Heart right ventricle (tissue), 16 donors: ENCODE measurements around the gene WDR20. TPM values are rescaled to one million over a fixed set of nuclear protein-coding genes. Genes with fewer than 3 reads are reported as not detected.
"Not testable (repeated sequence)": the region's sequence is repeated elsewhere in the genome, so short reads cannot be mapped to it uniquely, and the experiment has no call there.

Experiments used
- ATAC-seq, 8 donors: fragments of 200-7000 bp; cut with Tn5 transposase; one replicate each; pipeline ENCODE4 v1.9.1; 2020; ENCODE audit warnings: mild to moderate bottlenecking in 8 of 8, moderate library complexity in 8 of 8, moderate number of reproducible peaks in 1 of 8
- DNase-seq, 2 donors: peaks; one replicate each; pipeline ENCODE4 v3.0.0-alpha.2; 2020
- H3K27ac ChIP-seq, 10 donors: fragments of 200-600 bp; sonication (generic) in 2 of 10; one replicate each; pipeline versions ENCODE4 v1.5.0 to v1.8.0; 2020 to 2022; ENCODE audit warnings: mild to moderate bottlenecking in 3 of 10
- H3K27me3 ChIP-seq, 7 donors: fragments of 200-600 bp; one replicate each; pipeline ENCODE4 v1.8.0; 2021 to 2022; ENCODE audit warnings: mild to moderate bottlenecking in 2 of 7
- H3K36me3 ChIP-seq, 9 donors: fragments of 200-600 bp; sonication (generic) in 1 of 9; one replicate each; pipeline versions ENCODE4 v1.5.0 to v1.8.0; 2020 to 2022; ENCODE audit warnings: mild to moderate bottlenecking in 2 of 9
- H3K4me1 ChIP-seq, 9 donors: fragments of 200-600 bp; sonication (generic) in 1 of 9; one replicate each; pipeline versions ENCODE4 v1.5.0 to v1.8.0; 2020 to 2022; ENCODE audit warnings: mild to moderate bottlenecking in 4 of 9
- H3K4me3 ChIP-seq, 10 donors: fragments of 200-600 bp; sonication (generic) in 2 of 10; one replicate each; pipeline versions ENCODE4 v1.5.0 to v1.8.0; 2020 to 2022; ENCODE audit warnings: mild to moderate bottlenecking in 7 of 10, moderate library complexity in 2 of 10
- H3K9me3 ChIP-seq, 11 donors: fragments of 200-600 bp in 10 of 11; sonication (generic) in 2 of 11; one replicate each; pipeline versions ENCODE4 v1.5.0 to v1.8.0; 2013 to 2022; ENCODE audit warnings: mild to moderate bottlenecking in 2 of 11, control low read depth in 1 of 11, moderate library complexity in 1 of 11
- CTCF ChIP-seq, 9 donors: fragments of 200-600 bp; sonication (generic) in 2 of 9; IDR thresholded peaks; one replicate each; pipeline versions ENCODE4 v1.5.0 to v1.8.0; 2021 to 2022; ENCODE audit warnings: antibody characterized with exemption in 9 of 9, mild to moderate bottlenecking in 5 of 9, moderate library complexity in 1 of 9
- WGBS, 2 donors: extraction: QIAGEN DNeasy Blood & Tissue Kit; methylation state at CpG; one replicate each; pipeline ENCODE4 v1.1.7; 2013; ENCODE audit warnings: inconsistent platforms in 1 of 2; 5-methylcytosine and 5-hydroxymethylcytosine counted together
- intact Hi-C, 10 donors: fragments of 100-400 bp; cut with DNase I; formaldehyde crosslinking; loops; one replicate each; pipeline versions ENCODE4 v1.11.1 to v1.14.2; 2022
- polyA plus RNA-seq, 2 donors: library from polyadenylated mRNA; stranded (reverse); fragments of 200-250 nt; gene quantifications; one replicate each; pipeline ENCODE4 v1.2.3, GENCODE V29; 2013
- total RNA-seq, 10 donors: library from RNA; stranded (reverse); fragmentation: NEBNext Ultra II Directional in 3 of 10; extraction: Animal tissue kit (Norgen Biotek cat#: 25700) in 3 of 10; gene quantifications; one replicate each; pipeline versions ENCODE4 v1.2.1 to v1.2.4, GENCODE V29; 2021 to 2023
- donor health status: Arrhythmogenic right ventricular cardiomyopathy.
- donor health status: ischemic (EF 13 %, LVEDD 7.1; RV severe dilation, severe dysfunction).
- donor health status: healthy with polysubstance abuse.
- donor health status: DM: no; HTN: yes; CAD: no.
- donor health status: DM: no; HTN: no; CAD: no.
- donor health status: ischemic (EF 25% LVEDD 6.9; RV normal size, moderate dysfunction).
- donor health status: ischemic (EF 25% LVEDD 5.7; RV mildly dilated, moderate dysfunction).
- donor health status: healthy.
- donor health status: DM: yes; HTN: yes; CAD: no.
- donor health status: Ischemic cardiomyopathy.
- donor health status: ischemic (EF 35%, LVEDD 5.7; RV mildly dilated, moderate dysfunction).
- donor health status: nonischemic (EF 11% LVEDD 7.7; RV severe dilation, severe dysfunction).
- donor health status: DM: yes; HTN: yes; CAD: no.
- donor health status: PGD.
- donor health status: ischemic (EF 29% LVEDD 5.4; RV normal size, mild dysfunction).
- donor health status: nonischemic (EF 23%, LVEDD 6.1; RV moderate dilation, normal function).

Gene WDR20
- total and polyA plus RNA-seq, 12 donors, result 10.7 to 28.0 (median 20.5) TPM

DNA sequence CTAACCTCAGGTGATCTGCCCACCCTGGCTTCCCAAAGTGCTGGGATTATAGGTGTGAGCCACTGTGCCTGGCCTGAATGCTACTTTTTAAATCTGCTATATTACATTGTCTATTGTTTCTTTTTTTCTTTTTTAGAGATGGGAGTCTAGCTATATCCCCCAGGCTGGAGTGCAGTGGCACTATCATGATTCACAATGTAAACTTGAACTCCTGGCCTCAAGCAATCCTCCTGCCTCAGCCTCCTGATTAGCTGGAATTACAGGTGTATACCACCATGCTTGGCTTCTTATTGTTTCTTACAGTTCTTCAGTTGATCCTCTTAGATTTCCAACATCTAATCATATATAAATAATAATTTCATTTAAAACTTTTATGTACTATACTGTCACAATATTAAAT is 15.3 kb upstream of the WDR20 start:
- intact Hi-C loops, result loop anchor here in 1 of 10 donors (5.0 kb wide), 1 partner anchor 1722 kb away; no protein-coding TSS in a partner anchor
- no peak for TF ChIP-seq CTCF (IDR thresholded peaks at IDR 0.05)
- H3K36me3 ChIP-seq, result no peaks in the 10 kb centered on the region

GRCh38 chr14:102125546-102125945 is 14.2 kb upstream of the WDR20 start:
- Histone ChIP-seq H3K4me3 (no peak overlapping the region), H3K36me3 (no peaks in the 10 kb centered on the region), H3K27me3 (no peaks in the 10 kb centered on the region), H3K27ac (no peak overlapping the region), H3K9me3 (no peaks in the 10 kb centered on the region), H3K4me1 (no peaks in the 10 kb centered on the region)
- ATAC-seq (no peak), DNase-seq (no peak)
- no peak for TF ChIP-seq CTCF (IDR thresholded peaks at IDR 0.05)
- 87 to 88% methylated on average over 5 of the region's 5 CpGs for WGBS, 2 donors
- intact Hi-C loops, result no loop called here

More for the DNA sequence above, 15.3 kb upstream of the WDR20 start:
- no peaks in the 10 kb centered on the region for H3K4me1 ChIP-seq
- no peaks in the 10 kb centered on the region for H3K9me3 ChIP-seq
- no peaks in the 10 kb centered on the region for H3K27me3 ChIP-seq
- H3K4me3 ChIP-seq, result no peak overlapping the region
- DNase-seq, result no peak
- no peak overlapping the region for H3K27ac ChIP-seq
- ATAC-seq, result no peak

GRCh38 chr14:102126807-102127455 is 12.8 kb upstream of the WDR20 start:
- Histone ChIP-seq H3K27ac (no peak overlapping the region), H3K36me3 (peaks cover 0 to 4% (median 0%) of the 10 kb centered on the region in 9 donors), H3K27me3 (no peaks in the 10 kb centered on the region), H3K4me3 (no peak overlapping the region), H3K4me1 (no peaks in the 10 kb centered on the region), H3K9me3 (no peaks in the 10 kb centered on the region)
- WGBS, 2 donors, result 81 to 83% methylated on average over 5 of the region's 5 CpGs
- ATAC-seq, result no peak
- DNase-seq, result no peak
- intact Hi-C loops, result no loop called here
- TF ChIP-seq CTCF (IDR thresholded peaks at IDR 0.05), result no peak

DNA sequence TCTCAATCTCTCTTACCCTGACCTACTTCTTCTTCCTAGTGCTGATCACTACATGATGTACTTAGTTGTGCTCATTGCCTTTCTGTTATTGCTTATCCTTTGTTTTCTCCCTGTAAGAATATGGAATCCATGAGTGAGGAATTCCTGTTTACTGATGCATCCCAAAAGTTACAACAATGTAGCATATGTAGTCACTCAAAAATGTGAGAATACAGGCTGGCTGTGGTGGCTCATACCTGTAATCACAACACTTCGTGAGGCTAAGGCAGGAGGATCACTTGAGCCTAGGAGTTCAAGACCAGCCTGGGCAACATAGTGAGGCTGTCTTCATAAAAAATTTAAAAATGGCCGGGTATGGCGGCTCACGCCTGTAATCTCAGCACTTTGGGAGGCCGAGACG is 8.0 kb upstream of the WDR20 start:
- H3K4me1 ChIP-seq, result no peaks in the 10 kb centered on the region
- peaks cover 0 to 11% (median 0%) of the 10 kb centered on the region in 9 donors for H3K36me3 ChIP-seq
- ATAC-seq (no peak), DNase-seq (no peak)
- H3K27ac ChIP-seq, result no peak overlapping the region
- no peaks in the 10 kb centered on the region for H3K27me3 ChIP-seq
- no peak for TF ChIP-seq CTCF (IDR thresholded peaks at IDR 0.05)
- WGBS, 2 donors, result 78 to 80% methylated on average over 6 of the region's 6 CpGs
- no peaks in the 10 kb centered on the region for H3K9me3 ChIP-seq
- H3K4me3 ChIP-seq, result no peak overlapping the region
- intact Hi-C loops, result no loop called here

- H3K4me1 ChIP-seq, ATAC-seq, DNase-seq, H3K27me3 ChIP-seq, H3K9me3 ChIP-seq, intact Hi-C loops, H3K27ac ChIP-seq, H3K4me3 ChIP-seq: not testable (repeated sequence)
- H3K36me3 ChIP-seq, result peaks cover 0 to 11% (median 0%) of the 10 kb centered on the region in 9 donors
- WGBS, 2 donors, result 96 to 97% methylated on average over 9 of the region's 9 CpGs
These were observed 5.7 kb upstream of the WDR20 start for GRCh38 chr14:102134021-102134420.

GRCh38 chr14:102134719-102135118 is 5.0 kb upstream of the WDR20 start:
- not testable (repeated sequence) for ATAC-seq, H3K4me1 ChIP-seq, H3K27me3 ChIP-seq, H3K9me3 ChIP-seq, H3K27ac ChIP-seq, H3K4me3 ChIP-seq, DNase-seq
- intact Hi-C loops, result loop anchor here in 1 of 10 donors (5.0 kb wide), 1 partner anchor 47 kb away; the partner anchor contains the start of gene HSP90AA1
- 91 to 92% methylated on average over 10 of the region's 10 CpGs for WGBS, 2 donors
- peaks cover 0 to 11% (median 0%) of the 10 kb centered on the region in 9 donors for H3K36me3 ChIP-seq

DNA sequence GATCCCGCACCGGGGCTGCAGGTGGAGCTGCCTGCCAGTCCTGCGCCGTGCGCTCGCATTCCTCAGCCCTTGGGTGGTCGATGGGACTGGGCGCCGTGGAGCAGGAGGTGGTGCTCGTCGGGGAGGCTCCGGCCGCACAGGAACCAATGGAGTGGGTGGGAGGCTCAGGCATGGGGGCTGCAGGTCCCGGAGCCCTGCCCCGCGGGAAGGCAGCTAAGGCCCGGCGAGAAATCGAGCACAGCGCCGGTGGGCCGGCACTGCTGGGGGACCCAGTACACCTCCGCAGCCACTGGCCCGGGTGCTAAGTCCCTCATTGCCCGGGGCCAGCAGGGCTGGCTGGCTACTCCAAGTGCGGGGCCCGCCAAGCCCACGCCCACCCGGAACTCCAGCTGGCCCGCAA is 4.2 kb upstream of the WDR20 start:
- H3K27ac ChIP-seq, DNase-seq, H3K9me3 ChIP-seq, ATAC-seq, H3K4me3 ChIP-seq, H3K27me3 ChIP-seq, H3K4me1 ChIP-seq: not testable (repeated sequence)
- intact Hi-C loops, result loop anchor here in 1 of 10 donors (5.0 kb wide), 1 partner anchor 48 kb away; the partner anchor contains the start of gene HSP90AA1
- H3K36me3 ChIP-seq, result peaks cover 0 to 11% (median 0%) of the 10 kb centered on the region in 9 donors
- 97 to 98% methylated on average over 23 to 30 of the region's 30 CpGs for WGBS, 2 donors
